GM20431 (cell line): ENCODE measurements around the gene NOL11.
"Not testable (repeated sequence)": the region's sequence is repeated elsewhere in the genome, so short reads cannot be mapped to it uniquely, and the experiment has no call there.

Experiments
- in situ Hi-C: fragments of 300-500 bp; cut with MseI, MboI; formaldehyde crosslinking; loops from one replicate; pipeline ENCODE4 v1.15.0; 2020; ENCODE audit warnings: low sequenced_read_pairs; ENCODE audit not compliant: unreplicated experiment

The NOL11 gene

GRCh38 chr17:67751101-67752074, 33.7 kb downstream of the NOL11 start:
- in situ Hi-C loops: no loop called here

GRCh38 chr17:67752160-67752559, 34.4 kb downstream of the NOL11 start:
- in situ Hi-C loops: not testable (repeated sequence)

- in situ Hi-C loops: no loop called here
These were observed 35.3 kb downstream of the NOL11 start for GRCh38 chr17:67753026-67753425.

GRCh38 chr17:67754001-67754400, 36.3 kb downstream of the NOL11 start:
- in situ Hi-C loops: no loop called here

- in situ Hi-C loops: not testable (repeated sequence)
These were observed 37.0 kb downstream of the NOL11 start for GRCh38 chr17:67754686-67755085.

GRCh38 chr17:67756766-67757165, 39.0 kb downstream of the NOL11 start:
- in situ Hi-C loops: not testable (repeated sequence)

- in situ Hi-C loops: no loop called here
These were observed 41.8 kb downstream of the NOL11 start for GRCh38 chr17:67759355-67760171.

- in situ Hi-C loops: no loop called here
These were observed 47.9 kb downstream of the NOL11 start for GRCh38 chr17:67765623-67766022.

- in situ Hi-C loops: no loop called here
These were observed 51.5 kb downstream of the NOL11 start for GRCh38 chr17:67769231-67769630.

- in situ Hi-C loops: no loop called here
These were observed 52.8 kb downstream of the NOL11 start for GRCh38 chr17:67770539-67770938.

- in situ Hi-C loops: no loop called here
These were observed 54.9 kb downstream of the NOL11 start for GRCh38 chr17:67772679-67773078.

- in situ Hi-C loops: no loop called here
These were observed 55.5 kb downstream of the NOL11 start for GRCh38 chr17:67773246-67773645.

GRCh38 chr17:67779098-67779672, 61.4 kb downstream of the NOL11 start:
- in situ Hi-C loops: no loop called here

- in situ Hi-C loops: no loop called here
These were observed 66.8 kb downstream of the NOL11 start for GRCh38 chr17:67784364-67785121.

GRCh38 chr17:67785122-67785477, 67.4 kb downstream of the NOL11 start:
- in situ Hi-C loops: no loop called here

- in situ Hi-C loops: no loop called here
These were observed 67.8 kb downstream of the NOL11 start for GRCh38 chr17:67785504-67785903.
